Vagina (tissue), 2 donors: ENCODE results near the gene RASGRP2.

Experiments used
- POLR2A ChIP-seq, 2 donors: fragments of 450-650 bp; IDR thresholded peaks; one replicate each; pipeline ENCODE4 v1.6.1; 2017; ENCODE audit warnings: antibody characterized with exemption in 2 of 2, mild to moderate bottlenecking in 2 of 2, moderate library complexity in 2 of 2
- POLR2AphosphoS5 ChIP-seq, 2 donors: sonication (generic); formaldehyde crosslinking; IDR thresholded peaks; one replicate each; pipeline ENCODE4 v1.9.0; 2017; ENCODE audit warnings: antibody characterized with exemption in 2 of 2, mild to moderate bottlenecking in 2 of 2, low read depth in 1 of 2; ENCODE audit not compliant: insufficient read depth in 1 of 2
- TF ChIP-seq, protein P1 (sequence below), 3 experiments: fragments of 450-650 bp in 2 of 3; fragments of 200-600 bp in 1 of 3; sonication (generic) in 1 of 3; IDR thresholded peaks; one replicate each; pipeline ENCODE4 v1.5.1; 2017 to 2019; ENCODE audit warnings: antibody characterized with exemption in 3 of 3, mild to moderate bottlenecking in 2 of 3, moderate library complexity in 2 of 3

DNA sequence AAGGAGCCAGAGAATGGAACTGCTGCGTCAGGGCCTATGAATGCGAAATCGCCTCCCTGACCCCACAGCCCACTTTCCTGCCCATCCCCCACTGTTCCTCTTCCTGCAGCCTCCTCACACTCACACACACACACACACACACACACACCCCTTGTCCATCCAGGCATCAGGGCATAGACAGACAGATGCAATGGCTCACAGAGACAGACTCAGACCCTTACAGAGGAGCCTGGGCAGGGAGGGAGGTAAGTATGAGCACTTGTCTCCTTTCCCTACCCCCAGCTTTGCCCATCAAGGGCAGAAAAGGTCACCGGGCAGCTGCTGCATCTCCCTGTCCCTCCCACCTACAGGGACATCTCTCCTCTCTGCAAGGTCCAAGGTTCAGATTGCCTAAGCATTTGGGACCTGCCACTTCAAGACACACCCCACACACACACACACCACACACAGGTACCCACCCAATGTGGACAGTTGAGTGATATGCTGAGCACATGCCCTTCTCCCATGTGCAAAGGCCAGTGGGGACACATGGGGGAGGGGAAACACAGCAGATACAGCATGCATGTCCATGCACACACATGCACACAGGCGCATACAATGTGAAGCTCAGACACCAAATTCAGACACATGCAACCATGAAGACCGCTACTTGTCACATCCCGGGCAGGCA, 18.9 kb downstream of the RASGRP2 start:
- TF ChIP-seq, protein P1, sequence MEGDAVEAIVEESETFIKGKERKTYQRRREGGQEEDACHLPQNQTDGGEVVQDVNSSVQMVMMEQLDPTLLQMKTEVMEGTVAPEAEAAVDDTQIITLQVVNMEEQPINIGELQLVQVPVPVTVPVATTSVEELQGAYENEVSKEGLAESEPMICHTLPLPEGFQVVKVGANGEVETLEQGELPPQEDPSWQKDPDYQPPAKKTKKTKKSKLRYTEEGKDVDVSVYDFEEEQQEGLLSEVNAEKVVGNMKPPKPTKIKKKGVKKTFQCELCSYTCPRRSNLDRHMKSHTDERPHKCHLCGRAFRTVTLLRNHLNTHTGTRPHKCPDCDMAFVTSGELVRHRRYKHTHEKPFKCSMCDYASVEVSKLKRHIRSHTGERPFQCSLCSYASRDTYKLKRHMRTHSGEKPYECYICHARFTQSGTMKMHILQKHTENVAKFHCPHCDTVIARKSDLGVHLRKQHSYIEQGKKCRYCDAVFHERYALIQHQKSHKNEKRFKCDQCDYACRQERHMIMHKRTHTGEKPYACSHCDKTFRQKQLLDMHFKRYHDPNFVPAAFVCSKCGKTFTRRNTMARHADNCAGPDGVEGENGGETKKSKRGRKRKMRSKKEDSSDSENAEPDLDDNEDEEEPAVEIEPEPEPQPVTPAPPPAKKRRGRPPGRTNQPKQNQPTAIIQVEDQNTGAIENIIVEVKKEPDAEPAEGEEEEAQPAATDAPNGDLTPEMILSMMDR (IDR thresholded peaks at IDR 0.05): no peak
- TF ChIP-seq POLR2A (IDR thresholded peaks at IDR 0.05): no peak
- no peak for TF ChIP-seq POLR2AphosphoS5 (IDR thresholded peaks at IDR 0.05; ENCODE audit: insufficient read depth in 1 of 2, low read depth in 1 of 2)
